GM19023 (cell line): ENCODE data around the gene PM20D2.

Experiments used
- ATAC-seq: cut with Tn5 transposase; IDR thresholded peaks from one replicate; pipeline ENCODE4 v1.9.1; 2021; ENCODE audit warnings: mild to moderate bottlenecking, moderate library complexity; ENCODE audit not compliant: unreplicated experiment

PM20D2 gene

GRCh38 chr6:89200706-89201215 is 54.9 kb downstream of the PM20D2 start:
- no peak for ATAC-seq

- ATAC-seq: no peak
Observed at GRCh38 chr6:89204096-89204495, 58.2 kb downstream of the PM20D2 start.

- ATAC-seq: no peak
Observed at GRCh38 chr6:89205819-89206218, 60.0 kb downstream of the PM20D2 start.

GRCh38 chr6:89208551-89208950 is 62.7 kb downstream of the PM20D2 start:
- ATAC-seq: no peak

- no peak for ATAC-seq
Observed at GRCh38 chr6:89209457-89209856, 63.6 kb downstream of the PM20D2 start.

GRCh38 chr6:89212472-89212871 is 66.6 kb downstream of the PM20D2 start:
- no peak for ATAC-seq

- ATAC-seq: no peak
Observed at GRCh38 chr6:89214197-89214596, 68.3 kb downstream of the PM20D2 start.
